ENCODE measurements around the gene KLF7.
"Not testable (repeated sequence)": the region's sequence is repeated elsewhere in the genome, so short reads cannot be mapped to it uniquely, and the experiment has no call there.

KLF7 gene

GRCh38 chr2:207055257-207055656, 110.5 kb downstream of the KLF7 start:
- no peak for DNase-seq (ENCODE audit: low read depth)

- DNase-seq (ENCODE audit: low read depth): no peak
Observed at GRCh38 chr2:207054521-207054920, 111.2 kb downstream of the KLF7 start.

DNA sequence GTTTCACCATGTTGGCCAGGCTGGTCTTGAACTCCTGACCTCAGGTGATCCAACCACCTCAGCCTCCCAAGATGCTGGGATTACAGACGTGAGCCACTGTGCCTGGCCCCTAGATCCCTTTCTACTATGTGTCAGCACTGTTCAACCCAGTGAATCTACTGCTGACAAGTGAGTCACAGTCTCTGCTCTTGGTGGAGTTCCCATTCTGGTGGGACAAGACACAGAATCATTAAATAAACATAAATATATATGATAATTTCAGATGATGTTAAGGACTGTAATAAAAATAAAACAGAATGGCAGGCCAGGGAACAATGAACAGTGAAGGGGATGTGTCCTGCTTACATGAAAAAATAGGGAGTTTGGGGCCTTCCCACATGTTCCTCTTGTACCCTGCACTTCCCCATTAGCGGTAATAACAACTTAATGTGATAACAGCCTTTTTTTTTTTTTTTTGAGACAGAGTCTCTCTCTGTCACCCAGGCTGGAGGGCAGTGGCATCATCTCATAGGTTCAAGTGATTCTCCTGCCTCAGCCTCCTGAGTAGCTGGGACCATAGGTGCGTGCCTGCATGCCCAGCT, 114.3 kb downstream of the KLF7 start:
- no peak for DNase-seq (ENCODE audit: low read depth)

DNA sequence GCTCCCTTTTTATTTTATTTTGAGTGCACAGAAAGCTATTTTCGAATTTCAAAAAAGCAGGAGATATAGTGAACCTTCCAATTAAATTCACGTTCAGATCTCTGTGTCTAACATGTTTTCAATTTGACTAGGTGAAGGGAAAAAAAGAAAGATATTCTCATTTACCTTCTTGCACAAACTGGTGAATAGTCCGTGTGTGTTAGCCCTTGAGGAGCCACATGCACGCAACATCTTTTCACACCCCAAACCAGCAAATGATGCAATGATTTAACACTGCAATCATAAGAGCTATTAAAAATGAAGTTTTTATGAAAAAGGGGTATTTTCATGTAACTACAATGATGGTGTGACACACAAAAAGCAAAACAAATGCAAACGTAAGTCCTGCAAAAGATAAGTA, 116.6 kb downstream of the KLF7 start:
- no peak for DNase-seq (ENCODE audit: low read depth)

- no peak for DNase-seq (ENCODE audit: low read depth)
Observed at GRCh38 chr2:207048416-207048815, 117.3 kb downstream of the KLF7 start.

DNA sequence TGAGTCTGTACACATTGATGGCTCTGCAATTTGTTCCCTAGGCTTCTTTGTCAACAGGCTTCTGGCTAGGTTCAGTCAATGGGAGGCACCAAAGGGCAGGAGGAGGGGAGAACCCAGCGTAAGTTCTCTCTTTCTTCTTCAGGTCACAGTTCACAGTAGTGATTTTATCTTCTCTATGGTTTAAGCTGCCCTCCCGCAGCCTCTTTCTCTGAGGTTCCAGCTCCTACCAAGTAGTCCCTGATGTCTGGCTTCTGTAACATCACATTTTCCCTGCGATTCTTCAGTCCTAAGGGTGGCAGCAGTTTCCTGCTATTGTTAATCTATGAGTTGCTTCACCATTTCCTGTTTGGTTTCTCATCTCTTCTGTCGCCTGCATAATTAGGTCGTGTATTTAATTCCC, 119.0 kb downstream of the KLF7 start:
- DNase-seq (ENCODE audit: low read depth): no peak

DNA sequence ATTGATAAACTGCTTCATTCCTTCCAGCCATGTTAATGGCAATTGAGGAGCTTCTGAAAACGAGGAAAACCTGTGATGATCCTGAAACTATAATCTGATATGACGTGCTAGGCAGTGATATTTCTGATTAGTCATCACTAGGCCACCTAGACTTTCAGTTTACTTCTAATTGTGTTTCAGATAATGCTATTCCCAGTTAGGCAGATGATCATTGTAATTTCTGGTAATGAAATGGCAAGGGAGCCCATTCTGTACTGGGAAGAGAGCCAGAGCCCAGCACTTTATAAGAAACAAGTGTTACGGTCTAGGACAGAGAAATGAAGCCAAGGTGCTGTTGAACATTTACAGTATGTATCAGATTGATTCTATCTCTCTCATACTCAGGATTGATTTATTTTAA, 120.2 kb downstream of the KLF7 start:
- DNase-seq (ENCODE audit: low read depth): no peak

GRCh38 chr2:207044379-207045362, 121.1 kb downstream of the KLF7 start:
- no peak for DNase-seq (ENCODE audit: low read depth)

DNA sequence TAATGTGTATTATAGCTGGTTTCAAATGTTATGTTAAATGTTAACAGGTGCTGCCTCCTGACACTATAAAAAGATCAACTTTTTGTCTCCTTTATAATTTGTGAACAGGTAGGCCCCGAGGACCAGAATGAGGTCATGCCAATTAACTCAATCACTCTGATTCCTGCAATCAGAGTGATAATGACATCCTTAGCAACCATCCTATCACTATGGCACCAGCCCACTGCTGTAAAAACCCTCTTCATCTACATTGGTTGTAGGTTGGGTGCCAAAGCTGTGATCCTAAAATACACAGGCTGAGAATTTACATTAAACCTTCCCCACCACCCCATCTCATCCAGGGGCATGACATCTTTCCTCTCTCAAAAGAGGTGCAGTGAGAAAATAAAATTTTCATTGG, 122.9 kb downstream of the KLF7 start:
- no peak for DNase-seq (ENCODE audit: low read depth)

- no peak for DNase-seq (ENCODE audit: low read depth)
Observed at GRCh38 chr2:207041786-207042554, 123.8 kb downstream of the KLF7 start.

- no peak for DNase-seq (ENCODE audit: low read depth)
Observed at GRCh38 chr2:207041279-207041678, 124.5 kb downstream of the KLF7 start.

DNA sequence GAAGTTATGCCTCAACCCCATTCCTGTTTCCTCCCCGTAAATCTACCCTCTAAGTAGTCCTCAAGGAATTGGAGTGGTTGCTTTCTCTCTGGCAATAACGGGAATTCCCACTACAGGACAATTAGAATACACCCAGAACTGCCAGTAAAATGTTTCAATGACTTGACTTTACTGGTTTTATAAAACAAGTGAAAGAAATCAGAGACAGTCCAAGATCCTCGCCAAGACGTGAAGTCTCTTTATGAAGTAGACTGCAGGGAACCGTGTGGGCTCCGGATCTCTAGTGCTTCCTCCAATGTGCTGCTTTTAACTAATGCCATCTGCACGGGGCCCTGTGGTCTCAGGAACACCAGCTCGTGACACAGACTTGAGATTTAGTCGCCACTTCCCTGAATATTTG, 125.1 kb downstream of the KLF7 start:
- no peak for DNase-seq (ENCODE audit: low read depth)

DNA sequence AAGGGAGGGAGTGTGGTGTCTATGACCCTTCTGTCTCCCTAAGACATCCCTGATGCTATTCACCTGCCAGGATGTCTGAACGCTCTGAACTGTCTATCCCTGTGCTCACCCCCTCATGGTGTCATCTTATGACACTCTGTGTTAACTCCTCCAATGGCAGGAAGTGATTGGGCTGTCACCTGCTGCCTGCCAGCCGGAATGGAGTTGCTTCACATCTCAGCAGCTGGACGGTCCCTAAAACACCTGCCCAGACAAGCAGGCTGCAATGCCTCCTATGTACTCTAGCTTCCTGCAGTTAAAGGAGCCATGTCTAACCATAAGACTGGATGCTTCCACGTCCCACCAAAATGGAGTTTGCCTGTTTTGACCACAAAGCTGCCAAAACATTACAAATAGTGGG, 126.5 kb downstream of the KLF7 start:
- no peak for DNase-seq (ENCODE audit: low read depth)

DNA sequence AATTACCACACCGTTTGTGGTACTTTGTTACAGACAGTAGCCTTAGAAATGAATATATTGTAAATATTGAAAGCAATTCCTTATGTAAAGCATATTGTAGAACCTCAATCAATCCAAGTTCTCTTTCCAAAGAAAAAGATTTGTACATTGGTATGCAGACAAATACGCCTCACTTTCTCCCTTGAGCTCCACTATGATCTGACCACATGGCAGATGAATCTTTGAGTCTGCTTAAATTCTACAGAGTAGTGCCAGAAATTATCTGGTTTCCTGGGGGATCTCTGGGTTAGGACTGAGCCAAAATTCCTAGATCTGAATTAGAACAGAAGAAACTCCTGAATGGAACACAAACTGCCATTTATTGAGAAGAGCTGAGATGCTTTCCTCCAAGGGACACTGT, 127.4 kb downstream of the KLF7 start:
- no peak for DNase-seq (ENCODE audit: low read depth)

- DNase-seq (ENCODE audit: low read depth): no peak
Observed at GRCh38 chr2:207037896-207038295, 127.9 kb downstream of the KLF7 start.

DNA sequence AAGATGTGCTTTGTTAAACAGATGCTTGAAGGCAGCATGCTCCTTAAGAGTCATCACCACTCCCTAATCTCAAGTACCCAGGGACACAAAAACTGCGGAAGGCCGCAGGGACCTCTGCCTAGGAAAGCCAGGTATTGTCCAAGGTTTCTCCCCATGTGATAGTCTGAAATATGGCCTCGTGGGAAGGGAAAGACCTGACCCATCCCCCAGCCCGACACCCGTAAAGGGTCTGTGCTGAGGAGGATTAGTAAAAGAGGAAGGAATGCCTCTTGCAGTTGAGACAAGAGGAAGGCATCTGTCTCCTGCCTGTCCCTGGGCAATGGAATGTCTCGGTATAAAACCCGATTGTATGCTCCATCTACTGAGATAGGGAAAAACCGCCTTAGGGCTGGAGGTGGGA, 128.7 kb downstream of the KLF7 start:
- not testable (repeated sequence) for DNase-seq (ENCODE audit: low read depth)

- no peak for DNase-seq (ENCODE audit: low read depth)
Observed at GRCh38 chr2:207035875-207036274, 129.9 kb downstream of the KLF7 start.

- DNase-seq (ENCODE audit: low read depth): no peak
Observed at GRCh38 chr2:207032490-207032889, 133.3 kb downstream of the KLF7 start.

Data from activated T-helper 1 cell treated with Interleukin-2 at 50 U/mL for 16 hours (primary cell).